Stimulated activated CD8-positive, alpha-beta memory T cell treated with anti-CD3 and anti-CD28 coated beads, Interleukin-4, amount 100 ng/mL, for 4 hours (primary cell): ENCODE results near the gene ARPP21.
"Not testable (repeated sequence)": the region's sequence is repeated elsewhere in the genome, so short reads cannot be mapped to it uniquely, and the experiment has no call there.

ENCODE experiments used
- DNase-seq, 2 donors: peaks; one replicate each; pipeline ENCODE4 v3.0.0-alpha.2; 2020; ENCODE audit warnings: low read depth in 2 of 2, low spot score in 1 of 2

ARPP21 gene

DNA sequence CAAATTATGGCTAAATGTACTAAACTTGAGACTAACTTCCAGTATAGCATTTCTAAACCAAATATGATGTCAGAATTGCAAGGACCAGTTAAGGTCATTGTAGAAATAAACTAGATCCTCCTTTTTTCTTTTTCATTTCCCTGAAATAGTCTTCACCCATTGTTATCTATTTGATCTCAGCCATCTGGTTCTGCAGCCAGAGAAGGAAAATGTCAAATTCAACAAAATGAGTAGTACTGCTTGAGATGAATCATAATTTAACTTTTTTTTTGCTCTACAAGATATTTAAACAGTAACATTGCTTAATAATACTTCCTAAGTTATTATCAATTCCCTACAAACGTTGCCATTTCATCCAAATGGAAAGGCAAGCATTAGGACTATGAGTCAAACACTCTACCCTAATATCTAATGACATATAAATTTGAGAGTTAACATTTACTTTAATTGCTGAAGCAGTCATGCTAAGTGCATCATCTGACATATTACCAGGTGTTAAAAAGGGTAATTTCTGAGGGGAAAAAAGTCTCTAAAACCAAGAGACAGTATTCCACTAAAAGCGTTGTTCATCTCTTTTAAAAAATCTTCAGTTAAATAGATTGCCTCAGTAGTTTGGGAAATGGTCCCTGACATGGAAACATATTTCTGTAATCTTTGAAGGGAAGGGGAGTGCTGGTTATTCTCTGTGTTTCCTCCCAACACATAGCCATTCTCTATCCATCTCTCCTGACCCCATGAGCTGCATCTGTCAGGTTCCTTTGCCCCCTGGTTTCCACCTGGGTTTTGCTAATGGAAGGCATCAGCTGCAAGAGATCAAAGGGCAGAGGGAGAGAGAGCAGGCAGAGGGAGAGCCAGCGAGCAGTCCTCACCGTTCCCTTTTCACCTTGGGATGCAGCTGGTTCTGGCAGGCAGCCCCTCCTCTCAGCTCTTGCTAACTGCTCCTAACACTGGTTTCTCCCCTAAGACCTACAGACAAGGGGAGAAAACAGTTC is 138.5 kb downstream of the ARPP21 start:
- no peak for DNase-seq

DNA sequence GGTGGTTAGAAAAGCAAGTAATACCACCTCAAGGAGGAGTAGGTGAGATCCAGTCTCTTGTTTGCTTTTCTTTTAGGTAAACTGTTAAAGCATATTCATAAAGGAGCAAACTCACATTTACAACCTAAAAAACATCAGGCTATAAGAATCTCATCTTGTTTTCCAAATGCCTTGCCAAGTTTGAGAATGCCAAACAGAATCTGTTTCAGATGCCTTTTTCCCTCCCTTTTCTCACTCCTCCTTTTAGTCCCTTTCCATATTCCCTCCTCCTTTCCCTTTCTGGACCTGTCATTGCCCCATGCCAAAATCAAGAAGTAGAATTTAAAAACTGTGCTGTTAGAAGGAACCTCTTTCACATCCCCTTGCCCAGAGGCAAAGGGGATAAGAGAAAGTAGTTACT is 140.3 kb downstream of the ARPP21 start:
- DNase-seq = no peak

DNA sequence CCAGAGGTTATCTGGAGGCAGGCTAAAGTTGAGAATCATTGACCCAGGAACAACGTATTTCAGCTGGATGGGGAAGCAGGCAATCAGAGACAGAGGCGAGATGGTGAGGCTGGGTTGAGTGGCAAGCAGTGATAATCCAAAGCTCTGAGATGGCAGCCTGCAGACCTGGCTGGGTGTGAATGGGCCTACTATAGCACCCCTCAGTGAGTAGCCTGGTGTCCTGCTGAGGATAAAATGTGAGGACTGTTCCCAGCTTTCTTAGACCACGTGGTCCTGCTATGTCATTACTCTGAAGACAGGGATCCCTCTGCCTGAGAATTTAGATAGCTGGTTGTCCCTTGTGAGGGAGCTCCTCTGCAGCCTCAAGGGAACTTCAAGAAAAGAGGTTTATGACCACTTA is 141.5 kb downstream of the ARPP21 start:
- no peak for DNase-seq

DNA sequence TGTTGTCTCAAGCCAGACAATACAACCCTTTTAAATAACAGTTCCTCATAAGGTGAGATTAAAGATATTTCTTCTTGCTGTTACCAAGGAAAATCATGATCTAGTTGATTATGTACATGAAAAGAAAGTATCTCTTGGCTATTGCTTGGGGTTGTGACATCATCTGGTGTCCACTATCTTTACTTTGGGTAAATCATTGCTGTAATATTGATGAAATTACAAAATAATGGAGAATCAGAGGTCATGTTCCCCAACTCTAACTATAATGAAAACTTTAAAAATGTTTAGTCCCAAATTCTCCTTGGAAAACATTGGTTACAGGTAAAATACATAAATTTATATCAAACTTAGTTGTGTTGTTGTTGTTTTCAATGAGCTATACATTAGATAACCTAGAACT is 142.2 kb downstream of the ARPP21 start:
- DNase-seq = no peak

DNA sequence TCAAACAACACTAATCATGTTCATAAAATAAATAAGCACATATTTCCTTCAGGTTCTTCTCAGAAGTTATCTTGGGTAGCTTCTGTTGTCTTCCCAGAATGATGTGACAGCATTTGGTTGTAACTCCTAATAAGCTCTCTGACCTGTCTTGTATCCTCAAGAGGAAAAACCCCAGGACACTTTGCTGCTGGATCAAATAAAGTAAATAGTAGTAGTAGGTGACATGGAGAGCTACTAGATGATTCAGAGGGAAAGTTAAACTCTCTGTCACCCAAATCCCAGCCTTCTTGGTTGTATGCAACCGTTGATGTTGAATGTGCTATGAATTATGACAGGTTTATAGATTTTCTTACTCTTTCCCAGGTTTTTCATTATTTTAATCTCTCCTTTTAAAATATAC is 143.0 kb downstream of the ARPP21 start:
- DNase-seq = no peak

DNA sequence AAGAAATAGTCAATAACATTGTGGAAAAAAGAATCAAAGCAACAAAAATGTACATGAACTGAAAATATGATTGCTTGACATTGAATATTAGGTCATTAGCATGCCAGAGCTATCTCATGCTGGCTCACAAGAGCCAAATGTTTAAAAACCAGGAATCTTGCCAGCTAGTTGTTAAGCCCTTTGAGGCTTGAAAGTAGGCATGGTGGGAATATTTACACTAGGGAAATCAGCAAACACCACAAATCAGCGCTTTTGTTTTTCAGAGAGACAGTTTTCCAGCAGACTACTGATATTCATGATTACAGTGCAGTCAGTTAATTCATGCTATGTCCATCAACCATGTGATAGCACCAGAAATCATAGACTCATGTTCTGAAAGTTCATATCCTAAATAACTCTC is 144.8 kb downstream of the ARPP21 start:
- no peak for DNase-seq

DNA sequence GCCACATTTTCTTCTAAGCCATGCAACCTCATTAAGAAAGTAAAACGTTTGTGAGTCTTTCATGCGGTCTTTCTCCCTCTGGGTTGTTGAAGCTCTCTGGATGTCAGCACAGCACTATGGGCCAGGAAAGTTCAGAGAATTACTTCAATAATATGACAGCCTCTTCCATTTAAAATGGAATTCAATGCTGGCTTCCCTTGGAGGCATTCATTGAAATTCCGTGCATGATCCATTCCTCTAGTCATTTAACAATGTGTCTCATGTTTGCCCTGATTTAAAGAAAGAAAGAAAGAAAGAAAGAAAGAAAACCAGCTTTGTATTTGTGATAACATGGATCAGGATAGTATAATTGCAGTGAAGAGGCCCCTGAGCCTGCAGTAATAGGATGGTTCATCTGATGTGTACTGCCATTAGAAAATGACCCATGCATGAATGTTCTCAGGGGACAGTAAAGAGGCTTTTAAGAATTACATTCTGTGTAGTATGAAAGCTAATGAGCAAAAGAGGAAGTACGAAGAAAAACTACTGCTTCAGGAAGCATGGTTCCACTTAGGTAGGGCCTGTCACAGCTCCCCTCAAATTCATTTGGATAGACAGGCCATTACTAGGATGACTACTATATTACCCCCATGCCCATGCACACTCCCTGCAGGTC is 146.0 kb downstream of the ARPP21 start:
- DNase-seq = no peak

DNA sequence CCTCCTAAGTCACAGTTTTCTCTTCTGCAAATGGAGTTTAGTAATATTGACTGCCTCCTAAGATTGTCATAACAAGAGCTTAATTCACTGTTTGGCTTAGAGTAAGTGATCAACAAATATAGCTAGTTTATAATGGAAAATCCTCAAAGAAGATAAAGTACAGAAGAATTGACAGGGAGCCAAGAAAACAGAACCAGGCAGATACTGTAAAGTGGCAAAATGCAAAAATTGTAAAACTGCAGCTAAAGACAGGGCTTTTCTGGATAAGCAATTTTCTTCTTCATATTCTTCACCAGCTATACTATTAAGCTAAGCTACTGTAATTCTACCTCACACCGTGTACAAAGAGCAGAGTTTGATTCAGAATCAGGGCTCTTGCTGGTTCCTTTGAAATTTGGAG is 148.6 kb downstream of the ARPP21 start:
- no peak for DNase-seq

DNA sequence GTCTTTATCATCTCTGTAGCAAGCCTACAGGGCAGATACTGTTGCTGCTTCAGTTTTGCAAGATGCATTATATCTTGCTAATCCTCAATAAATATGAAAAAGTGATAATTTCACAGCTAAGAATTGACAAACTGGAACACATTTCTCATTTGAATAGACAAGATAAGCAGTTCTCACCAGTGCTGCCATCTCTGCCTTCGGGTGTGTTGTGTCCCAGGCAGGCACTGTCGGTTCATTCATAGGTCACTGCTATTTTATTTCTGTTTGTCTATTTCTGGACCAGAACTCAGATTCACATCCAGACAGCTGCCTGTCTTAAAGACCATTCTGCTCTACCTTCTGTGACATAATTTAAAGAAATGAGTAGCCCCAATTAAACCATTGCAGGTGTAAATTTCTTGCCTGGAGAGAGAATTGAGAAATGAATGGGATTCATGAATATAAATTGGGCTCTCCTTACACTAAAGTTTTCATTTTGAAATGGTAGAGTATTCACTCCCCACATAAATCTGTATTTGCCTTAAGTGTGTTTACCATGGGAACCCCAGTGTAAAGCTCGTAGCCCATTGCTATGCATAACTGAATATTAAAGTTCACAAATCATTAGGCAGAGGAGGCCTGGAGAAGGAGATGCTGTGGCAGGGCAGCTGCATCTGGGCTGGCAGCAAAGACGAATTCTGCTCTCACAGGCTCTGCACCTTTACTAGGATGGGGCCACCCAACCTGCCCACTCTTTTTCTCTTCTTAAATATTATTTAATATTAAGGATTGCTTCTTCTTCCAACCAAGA is 149.9 kb downstream of the ARPP21 start:
- no peak for DNase-seq

DNA sequence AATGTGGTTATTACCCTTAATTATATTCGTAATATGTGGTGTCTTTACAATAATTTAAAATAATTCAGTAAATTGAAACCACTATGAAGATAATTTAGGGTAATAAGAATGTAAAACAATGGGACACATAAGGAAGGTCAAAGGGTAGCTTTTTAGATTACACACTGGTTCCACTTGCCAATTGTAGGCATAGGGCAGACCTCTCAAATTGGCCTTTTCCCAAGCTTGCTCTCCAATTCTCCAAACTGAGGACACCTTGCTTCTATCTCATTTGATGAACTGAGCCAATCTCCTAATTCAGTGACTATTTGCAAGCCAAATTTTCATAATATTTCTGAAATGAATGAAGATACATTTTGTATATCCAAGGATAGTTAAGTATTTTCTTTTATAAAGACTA is 151.4 kb downstream of the ARPP21 start:
- DNase-seq = no peak

DNA sequence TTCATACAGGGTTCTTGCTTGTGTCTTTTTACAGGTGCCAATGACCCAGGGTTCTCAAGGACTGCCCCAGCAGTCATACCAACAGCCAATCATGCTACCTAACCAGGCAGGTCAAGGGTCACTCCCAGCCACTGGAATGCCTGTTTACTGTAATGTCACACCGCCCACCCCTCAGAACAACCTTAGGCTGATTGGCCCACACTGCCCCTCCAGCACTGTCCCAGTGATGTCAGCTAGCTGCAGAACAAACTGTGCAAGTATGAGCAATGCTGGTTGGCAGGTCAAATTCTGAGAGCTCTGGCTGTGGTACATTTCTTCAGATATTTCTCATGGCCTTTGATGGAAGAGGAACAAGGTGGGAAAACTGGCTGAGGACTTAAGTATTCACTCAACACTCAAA is 154.3 kb downstream of the ARPP21 start:
- DNase-seq = no peak

DNA sequence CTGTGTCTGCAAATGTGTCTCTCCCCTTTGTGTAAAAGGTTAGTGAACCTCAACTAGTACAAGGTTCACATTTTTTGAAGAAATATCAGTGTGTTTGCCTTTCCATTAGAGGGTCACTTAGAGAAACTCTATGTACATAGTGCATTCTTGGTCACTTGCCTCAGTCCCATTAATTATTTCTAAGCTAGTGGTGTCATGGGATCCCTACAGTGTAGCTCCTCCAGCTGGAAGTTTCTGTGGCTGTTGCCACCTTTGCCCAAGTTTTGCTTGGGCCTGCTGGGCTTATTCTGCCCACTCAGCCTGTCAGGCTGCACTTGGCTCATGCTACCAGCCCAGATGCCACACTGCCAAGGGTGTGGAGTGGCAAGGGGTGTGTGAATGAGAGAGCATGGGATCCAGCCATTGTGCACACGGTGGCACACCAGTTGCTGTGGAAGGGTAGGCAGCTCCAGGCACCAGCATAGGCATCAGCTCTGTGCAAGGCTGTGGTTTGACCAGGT is 161.7 kb downstream of the ARPP21 start:
- no peak for DNase-seq

DNA sequence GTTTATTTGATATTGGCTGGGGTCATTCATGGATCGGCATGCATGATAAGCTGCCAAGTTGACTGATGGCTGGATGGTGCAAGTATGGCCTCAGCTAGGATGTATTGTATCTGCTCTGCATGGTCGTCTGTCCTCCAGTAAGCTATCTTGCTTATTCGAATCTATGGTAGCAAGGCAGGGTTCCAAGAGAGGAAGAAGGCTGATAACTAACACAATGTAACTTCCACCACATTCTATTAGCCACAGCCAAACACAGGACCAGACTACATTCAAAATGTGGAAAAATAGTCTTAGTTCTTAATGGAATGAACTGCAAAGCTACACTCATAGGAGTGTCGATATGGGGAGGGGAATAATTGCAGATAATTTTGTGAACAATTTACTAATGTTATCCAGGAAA is 175.2 kb downstream of the ARPP21 start:
- no peak for DNase-seq

DNA sequence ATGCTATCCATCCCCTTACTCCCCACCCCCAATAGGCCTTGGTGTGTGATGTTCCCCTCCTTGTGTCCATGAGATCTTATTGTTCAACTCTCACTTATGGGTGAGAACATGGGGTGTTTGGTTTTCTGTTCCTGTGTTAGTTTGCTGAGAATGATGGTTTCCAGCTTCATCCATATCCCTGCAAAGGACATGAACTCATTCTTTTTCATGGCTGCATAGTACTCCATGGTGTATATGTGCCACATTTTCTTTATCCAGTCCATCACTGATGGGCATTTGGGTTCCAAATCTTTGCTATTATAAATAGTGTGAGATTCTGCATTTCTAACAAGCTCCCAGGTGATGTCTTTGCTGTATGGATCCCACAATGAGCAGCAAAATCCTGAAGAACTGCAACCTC is 176.5 kb downstream of the ARPP21 start:
- not testable (repeated sequence) for DNase-seq

DNA sequence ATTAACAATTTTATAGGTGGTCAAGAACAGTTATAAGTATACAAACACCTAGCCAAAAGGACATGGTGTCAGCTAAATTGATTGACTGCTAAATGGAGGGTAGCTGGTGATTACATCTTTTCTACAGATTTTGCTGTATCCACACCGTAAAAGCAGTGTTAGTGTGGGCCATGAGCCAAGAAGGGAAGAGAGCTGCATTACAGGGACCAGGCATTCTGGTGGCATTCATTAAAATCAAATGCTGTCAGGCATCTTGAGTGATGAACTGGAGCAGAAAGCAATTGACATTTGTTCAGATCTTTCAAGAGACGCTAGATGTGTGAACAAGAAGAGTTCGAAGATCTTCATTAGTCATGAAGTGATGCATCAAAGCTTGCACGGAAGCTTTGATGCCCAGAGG is 177.9 kb downstream of the ARPP21 start:
- no peak for DNase-seq

DNA sequence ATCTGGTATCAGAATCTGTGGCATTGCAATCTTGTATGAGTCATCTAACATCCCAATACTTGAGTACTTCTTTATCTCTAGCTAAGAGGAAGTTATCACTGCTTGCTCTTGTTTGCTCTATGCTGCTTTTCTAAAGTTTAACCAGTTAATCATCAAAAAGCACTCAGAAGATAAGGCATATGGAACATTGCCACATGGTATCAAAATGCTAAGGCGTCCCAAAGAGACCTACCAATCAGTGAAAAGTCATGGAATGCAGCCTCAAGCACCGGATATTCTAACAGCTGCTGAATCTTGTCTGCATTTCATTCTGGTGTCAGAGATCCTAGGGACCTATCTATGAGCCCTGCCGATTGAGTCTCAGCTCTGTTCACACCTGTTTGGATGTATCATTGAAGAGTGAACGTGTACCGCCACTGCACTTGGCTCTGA is 192.8 kb downstream of the ARPP21 start:
- DNase-seq = no peak
